Muscle of back (tissue), 11 donors: ENCODE data around the gene TMCC1. TPM values are rescaled to one million over a fixed set of nuclear protein-coding genes. Genes with fewer than 3 reads are reported as not detected.
"Not testable (repeated sequence)": the region's sequence is repeated elsewhere in the genome, so short reads cannot be mapped to it uniquely, and the experiment has no call there.

ENCODE experiments used
- DNase-seq, 3 donors: peaks; one replicate each; pipeline versions ENCODE4 v3.0.0 to v3.0.0-alpha.2; 2013
- polyA plus RNA-seq, 10 donors: library from polyadenylated mRNA; unstranded; fragments of 120-200 nt; gene quantifications; one replicate each; pipeline ENCODE4 v1.2.1, GENCODE V29; 2013; ENCODE audit not compliant: insufficient read length in 10 of 10

The TMCC1 gene
- polyA plus RNA-seq, 10 donors, result 26.5 to 40.0 (median 33.6) TPM

DNA sequence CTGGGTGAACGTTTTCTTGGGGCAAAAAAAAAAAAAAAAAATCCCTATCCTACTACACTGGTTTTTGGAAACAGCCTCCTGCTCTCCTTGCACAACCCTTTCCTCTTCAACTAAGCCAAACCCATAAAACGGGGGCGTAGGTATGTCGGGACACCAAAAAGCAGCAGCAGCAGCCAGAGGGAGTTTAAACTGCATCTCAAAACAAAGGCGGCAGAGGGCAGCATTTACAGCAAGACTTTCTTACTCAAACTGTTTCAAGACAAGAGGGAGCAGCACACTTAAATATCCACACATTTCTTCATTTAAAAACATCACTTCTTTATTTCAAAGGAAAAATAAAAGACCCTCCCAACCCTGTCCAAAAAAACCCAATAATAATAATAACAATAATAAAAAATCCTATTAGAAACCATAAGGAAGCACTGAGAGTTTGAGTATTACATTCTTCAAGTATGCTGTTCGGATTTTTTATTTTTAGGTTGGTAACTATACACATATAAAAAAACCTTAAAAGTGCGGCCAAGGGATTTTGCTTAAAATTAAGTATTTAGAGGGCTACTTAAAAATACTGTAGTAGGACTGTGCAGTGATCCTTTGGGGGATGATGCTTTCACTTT, 243.1 kb downstream of the TMCC1 start:
- peak; percentile 54 to 79 (median 63) for DNase-seq

DNA sequence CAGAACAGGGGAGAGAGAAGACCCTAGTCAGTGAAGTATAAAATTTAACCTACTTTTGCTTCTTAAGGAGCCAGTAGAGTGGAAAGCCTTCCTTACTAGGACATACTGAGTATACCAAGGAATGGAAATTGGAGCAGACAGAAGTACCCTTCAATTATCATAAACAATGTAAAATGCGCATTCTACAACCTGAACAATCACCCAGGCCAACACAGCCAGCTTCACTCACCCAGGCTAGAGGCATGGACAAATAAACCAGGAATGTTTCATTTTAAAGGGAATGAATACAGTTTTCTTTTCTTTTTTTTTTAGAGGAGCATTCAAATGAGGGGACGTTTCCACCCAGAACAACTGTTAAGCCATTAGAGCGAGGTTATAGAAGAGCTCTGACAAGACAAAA, 245.1 kb downstream of the TMCC1 start:
- no peak for DNase-seq

DNA sequence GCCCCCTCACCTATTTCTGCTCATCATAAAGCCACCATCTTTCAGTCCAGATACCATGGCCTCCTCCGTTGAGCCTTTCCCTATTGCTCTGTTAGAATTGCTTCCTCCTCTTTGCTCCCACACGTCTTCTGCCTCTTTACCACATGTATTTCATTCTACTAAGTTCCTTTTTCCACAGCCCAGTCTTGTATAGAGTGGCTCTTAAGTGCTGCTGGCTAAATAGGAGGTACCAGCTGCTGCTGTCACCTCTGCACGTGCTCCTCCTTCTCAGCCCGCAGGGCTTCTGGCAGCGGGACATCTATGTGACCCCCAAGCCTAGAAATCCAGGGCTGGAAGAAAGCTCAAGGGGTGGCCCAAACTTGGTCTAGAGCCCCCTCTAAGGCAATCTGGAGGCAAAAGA, 248.2 kb downstream of the TMCC1 start:
- DNase-seq, result no peak

DNA sequence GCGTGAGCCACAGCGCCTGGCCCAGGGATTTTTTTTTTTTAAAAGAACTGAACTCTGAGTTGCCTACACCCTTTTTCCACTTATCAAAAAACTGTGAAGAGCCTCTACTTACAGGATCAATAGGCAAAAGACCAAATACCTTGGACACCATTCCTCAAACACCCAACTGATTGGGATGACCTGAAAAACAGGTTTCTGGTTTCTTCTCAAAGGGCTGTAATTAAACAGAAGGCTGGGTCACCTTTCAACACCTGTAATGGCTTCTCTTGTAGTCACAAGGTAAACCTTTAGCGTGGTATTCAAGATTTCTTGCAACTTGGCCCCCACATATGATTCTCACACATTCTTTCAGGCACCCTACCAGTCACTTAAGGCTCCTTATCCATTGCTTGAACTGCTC, 248.7 kb downstream of the TMCC1 start:
- DNase-seq, result no peak

DNA sequence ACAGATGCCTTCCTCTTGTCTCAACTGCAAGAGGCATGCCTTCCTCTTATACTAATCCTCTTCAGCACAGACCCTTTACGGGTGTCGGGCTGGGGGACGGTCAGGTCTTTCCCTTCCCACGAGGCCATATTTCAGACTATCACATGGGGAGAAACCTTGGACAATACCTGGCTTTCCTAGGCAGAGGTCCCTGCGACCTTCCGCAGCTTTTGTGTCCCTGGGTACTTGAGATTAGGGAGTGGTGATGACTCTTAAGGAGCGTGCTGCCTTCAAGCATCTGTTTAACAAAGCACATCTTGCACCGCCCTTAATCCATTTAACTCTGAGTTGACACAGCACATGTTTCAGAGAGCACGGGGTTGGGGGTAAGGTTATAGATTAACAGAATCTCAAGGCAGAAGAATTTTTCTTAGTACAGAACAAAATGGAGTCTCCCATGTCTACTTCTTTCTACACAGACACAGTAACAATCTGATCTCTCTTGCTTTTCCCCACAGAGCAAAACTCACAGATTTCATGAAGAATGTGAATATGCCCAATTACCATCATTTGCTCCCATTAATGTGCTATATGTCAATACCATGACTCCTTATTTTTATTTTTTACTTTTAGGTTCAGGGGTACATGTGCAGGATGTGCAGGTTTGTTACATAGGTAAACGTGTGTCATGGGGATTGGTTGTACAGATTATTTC, 251.8 kb downstream of the TMCC1 start:
- not testable (repeated sequence) for DNase-seq

DNA sequence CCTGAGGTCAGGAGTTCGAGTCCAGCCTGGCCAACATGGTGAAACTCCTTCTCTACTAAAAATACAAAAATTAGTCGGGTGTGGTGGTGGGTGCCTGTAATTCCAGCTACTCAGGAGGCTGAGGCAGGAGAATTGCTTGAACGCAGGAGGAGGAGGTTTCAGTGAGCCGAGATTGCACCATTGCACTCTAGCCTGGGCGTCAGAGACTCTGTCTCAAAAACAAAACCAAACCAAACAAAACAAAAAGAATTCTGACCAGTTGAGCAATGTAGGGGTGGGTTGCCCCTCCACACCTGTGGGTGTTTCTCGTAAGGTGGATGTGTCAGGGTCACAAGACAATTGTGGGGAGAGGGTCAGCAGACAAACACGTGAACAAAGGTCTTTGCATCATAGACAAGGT, 252.5 kb downstream of the TMCC1 start:
- DNase-seq, result not testable (repeated sequence)

DNA sequence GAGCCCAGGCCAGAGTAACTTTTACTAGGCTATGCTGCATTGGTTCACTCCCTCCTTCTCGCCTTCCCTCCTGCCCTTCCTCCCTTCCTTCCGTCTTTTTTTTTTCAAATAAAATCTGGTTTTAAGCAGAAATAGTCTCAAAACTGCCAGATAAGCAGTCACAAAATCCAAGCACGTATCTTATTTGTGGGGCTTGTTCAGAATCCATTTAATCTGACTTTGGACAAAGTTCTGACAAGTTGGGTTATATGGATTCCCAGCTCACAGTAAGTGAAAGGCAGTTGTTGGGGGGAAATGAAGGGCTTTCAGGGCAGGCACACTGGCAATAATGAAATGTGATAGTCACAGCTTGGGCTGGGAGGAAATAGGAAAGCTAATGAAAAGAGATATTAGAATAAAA, 255.0 kb downstream of the TMCC1 start:
- DNase-seq, result no peak

DNA sequence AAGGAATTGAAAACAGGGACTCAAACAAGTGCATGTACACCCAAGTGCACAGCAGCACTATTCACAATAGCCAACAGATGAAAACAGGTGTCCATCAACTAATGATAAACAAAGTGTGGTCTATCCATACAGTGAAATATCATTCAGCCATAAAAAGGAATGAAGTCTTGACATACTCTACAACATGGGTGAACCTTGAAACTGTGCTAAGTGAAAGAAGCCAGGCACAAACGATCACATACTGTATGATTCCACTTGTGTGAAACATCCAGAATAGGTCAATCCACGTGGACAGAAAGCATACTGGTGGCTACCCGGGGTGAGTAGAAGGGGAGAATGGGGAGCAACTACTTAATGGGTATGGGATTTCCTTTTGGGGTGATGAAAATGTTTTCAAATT, 257.4 kb downstream of the TMCC1 start:
- DNase-seq, result no peak

DNA sequence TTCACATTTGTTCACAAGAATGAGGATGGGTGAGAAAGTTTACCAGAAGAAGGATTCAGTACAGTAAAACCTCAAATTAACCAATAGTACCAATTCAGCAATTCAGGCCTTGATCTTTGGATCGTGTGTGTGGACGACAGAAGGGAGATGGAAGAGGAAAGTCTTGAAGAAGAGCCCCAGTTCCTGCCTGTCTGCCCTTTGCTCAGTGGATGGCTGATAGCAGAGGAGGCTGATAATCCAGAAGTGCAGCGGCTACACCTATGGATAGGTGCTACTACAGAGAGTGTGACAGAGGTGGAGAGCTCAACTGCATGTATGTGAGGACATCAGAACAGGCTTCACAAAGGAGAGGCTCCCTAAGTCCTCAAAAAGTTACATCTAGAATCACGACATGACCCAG, 257.9 kb downstream of the TMCC1 start:
- DNase-seq, result no peak

DNA sequence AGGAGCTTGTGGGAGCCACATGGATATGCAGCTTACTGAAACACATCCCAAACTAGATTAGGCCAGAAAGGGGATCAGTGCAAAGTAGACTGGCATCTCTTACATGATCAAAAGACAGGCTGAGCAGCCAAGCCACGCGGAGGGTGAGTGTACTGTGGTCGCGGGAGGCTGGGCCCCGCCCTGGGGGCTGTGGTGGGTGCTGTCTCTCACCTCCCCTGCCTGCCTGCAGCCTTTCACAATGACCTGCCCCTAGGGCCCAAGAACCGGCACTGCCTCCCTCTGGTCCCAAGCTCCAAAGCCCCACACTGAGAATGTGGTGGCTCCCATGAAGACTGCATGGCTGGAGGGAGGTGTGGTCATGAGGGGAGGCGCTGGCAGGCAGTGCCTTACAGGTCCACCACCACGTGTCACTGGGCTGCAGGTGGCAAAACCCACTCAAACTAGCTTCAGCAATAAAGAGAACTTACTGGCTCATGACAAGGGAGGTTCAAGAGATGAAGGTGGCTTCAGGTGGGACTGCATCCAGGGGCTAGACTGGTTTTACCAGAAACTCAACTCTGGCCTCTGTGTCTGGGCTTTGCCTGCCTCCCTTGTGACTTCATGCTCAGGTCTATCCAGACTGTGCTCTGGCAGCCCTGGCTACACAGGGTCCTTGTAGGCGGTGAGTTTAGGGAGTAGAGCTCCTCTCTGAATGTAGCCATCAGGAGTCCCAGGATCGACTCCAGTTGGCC, 259.6 kb downstream of the TMCC1 start:
- DNase-seq, result no peak

DNA sequence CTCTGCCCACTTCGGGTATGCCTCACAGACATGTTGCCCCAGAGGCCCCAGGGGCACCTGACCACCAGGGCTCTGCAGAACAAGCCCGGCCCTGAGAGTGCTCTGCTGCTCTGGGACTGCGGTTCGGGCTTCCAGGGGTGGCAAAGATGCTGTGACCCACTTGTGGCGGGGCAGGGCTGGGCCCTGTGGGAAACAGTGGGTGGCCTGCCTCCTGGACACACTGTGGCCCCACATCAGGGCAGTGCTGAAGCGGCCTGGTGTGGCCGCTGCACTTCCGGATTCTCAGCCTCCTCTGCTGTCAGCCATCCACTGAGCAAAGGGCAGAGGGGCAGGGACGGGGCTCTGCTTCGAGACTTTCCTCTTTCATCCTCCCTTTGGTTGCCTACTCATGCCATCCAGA, 260.5 kb downstream of the TMCC1 start:
- DNase-seq, result no peak

DNA sequence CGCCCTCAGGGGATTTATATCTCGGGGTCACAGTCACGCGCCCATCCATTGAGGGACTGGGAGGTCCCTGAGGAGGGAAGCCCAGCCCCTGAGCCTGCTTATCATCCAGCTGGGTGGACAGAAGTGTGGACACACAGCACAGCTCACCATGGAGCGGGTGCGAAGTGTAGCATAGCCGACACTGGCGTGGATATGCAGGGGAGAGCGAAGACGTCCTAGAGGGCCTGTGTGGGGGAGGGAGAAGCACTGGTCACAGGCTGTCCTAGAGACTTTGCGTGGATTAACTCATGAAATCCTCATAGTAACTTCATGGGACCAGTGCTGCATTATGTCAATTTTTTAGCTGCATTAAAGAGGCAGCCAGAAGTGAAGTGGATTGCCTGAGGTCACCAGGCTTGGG, 261.0 kb downstream of the TMCC1 start:
- no peak for DNase-seq

DNA sequence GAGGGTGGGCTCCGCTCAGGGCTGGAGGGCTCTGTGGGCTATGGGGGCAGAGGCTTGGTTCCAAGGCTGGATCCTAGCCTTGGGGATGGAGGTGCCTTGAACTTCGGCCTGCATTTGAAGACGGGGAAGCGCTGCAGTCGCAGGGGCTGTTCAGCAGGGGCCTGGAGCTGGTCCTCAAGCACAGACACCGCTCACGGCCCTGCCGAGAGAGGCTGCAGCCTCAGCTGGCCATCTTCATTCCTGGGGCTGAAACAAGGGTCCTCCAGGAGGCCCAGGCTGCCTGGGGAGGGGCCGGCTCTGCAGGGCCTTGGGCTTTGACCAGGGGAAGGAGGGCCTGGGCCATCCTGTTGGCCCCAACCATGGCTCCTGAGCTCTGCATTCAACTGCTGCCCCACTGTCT, 261.5 kb downstream of the TMCC1 start:
- no peak for DNase-seq

DNA sequence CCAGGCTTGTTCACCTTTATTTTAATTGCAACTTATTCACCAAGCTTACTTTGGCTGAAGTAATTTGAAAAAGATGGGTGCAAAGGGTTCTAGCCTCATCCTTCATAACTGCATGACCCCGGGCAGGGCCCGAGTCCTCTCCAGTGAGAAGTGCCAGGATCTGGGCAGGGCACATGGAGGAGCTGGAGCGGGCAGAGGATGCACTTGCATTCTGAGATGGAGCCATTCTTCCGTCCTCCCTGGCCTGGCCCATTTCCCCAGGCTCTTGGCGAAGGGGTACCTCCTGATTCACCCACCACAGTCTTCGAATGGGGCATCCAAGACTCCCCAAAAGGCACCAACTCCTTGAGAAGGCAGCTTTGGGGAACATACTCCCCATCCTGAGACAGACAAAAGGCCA, 264.5 kb downstream of the TMCC1 start:
- DNase-seq, result no peak

DNA sequence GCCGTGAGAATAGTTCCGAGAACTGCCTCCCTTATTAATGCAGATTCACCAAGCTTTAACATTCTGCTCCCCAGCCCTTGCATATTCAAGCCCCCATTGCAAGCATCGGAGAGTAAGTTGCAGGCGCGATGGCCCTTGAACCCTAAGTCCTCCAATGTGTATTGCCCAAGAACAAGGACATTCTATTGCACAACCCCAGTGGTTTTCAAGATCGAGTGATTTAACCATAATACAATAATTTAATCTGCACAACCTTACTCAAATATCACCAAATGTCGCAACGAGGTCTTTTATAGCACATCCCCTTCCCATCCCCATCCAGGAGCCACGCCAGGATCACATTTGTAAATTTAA, 265.4 kb downstream of the TMCC1 start:
- no peak for DNase-seq

DNA sequence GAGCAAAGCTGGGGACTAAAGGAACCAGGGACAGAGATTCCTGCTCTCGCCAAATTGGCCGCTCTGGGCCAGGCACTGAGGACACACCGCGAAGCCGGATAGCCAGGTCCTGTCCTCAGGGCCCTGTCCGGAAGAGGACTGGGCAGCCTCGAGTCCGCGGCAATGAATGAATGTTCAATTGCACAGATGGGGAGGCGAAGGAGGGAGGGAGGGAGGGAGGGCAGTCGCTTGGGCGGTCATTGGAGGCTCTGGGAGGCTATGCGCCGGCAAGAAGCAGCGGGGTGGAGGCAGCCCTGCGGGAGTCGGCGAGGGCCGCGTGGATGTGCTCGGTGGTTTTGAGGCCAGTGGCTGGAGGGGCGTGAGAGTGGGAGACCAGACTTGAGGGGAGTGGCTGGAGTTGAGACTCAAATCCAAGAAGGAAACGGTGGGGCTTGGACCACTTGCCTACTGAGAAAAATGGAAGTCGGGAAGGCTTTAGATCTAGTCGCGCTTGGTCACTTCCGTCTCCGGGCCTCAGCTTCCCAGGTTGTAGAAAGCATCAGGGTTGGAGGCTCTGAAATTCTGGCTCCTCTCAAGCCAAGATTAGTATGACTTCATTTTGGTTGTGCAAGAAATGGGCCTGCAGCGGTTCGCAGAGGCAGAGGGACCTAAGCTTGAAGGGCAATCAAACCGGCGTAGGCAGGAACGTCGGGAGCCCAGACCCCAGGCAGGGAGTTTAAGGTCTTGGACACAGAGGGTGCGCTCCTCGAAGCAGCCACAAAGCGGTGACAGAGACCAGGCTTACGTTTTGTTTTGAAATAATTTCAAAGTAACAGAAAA, 266.0 kb downstream of the TMCC1 start:
- peak; percentile 77 to 95 (median 84) for DNase-seq

DNA sequence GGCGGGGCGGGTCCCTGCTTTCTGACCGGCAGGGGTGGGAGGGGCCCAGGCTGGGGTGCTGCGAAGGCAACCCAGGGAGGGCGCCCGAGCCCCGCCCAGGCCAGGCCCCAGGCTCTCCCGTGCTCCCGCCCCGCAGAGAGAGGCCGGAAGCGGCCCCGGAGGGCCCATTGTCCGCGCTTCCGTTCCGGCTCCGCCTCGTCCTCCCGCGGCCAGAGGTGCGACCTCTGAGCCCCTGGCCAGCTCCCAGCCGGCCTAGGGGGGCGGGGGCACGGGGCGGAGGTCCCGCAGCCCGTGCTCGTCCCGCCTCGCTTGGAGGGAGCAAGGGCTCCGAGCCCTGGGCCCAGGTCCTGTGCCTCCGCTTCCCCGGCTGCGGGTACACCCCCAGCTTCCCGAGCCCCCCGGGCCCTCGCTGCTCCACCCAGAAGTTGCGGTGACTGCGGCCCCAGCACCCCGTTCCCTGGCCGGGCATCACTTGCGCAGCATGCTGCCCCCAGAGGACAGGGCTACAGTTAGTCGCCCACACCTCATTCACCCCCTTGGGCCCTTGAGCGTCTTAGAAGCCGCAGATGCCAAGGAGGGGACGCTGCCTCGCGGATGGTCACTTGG, 266.7 kb downstream of the TMCC1 start:
- DNase-seq, result peak; percentile 69 to 92 (median 76)

DNA sequence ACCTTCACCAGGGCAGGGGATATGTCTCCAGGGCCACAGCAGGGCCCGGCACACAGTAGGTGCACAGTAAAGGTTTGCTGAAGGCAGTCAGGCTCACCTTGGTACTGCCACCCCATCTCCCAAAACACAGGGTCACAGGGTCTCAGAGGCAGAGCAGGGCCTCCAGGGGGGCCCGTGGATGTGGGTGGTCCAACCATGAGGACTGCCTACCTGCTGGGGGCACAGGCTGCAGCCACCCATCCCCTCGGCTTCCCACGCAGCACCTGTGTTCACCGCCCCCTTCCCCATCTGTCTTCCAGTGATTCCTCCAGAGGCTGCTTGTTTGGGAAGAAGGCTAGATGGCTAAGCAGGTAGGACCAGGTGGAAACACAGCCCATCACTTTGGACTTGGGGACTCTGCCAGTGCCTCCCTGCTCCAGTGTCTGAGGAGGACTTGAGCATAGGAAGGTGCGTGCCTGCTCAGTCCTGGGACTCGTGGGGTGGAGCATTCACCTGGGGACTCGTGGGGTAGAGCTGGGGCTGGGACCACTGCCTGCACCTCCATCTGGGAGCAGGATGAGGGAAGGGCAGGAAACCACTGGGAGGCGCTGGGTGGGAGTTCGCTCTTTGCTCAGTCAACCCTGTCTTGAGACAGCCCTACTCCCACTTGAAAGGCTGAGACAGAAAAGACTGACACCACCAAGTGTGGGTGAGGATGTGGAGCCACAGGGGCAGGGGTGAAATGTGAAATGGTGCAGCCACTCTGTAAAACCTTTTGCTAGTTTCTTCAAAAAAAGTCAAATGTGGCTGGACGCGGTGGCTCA, 268.2 kb downstream of the TMCC1 start:
- DNase-seq, result no peak

DNA sequence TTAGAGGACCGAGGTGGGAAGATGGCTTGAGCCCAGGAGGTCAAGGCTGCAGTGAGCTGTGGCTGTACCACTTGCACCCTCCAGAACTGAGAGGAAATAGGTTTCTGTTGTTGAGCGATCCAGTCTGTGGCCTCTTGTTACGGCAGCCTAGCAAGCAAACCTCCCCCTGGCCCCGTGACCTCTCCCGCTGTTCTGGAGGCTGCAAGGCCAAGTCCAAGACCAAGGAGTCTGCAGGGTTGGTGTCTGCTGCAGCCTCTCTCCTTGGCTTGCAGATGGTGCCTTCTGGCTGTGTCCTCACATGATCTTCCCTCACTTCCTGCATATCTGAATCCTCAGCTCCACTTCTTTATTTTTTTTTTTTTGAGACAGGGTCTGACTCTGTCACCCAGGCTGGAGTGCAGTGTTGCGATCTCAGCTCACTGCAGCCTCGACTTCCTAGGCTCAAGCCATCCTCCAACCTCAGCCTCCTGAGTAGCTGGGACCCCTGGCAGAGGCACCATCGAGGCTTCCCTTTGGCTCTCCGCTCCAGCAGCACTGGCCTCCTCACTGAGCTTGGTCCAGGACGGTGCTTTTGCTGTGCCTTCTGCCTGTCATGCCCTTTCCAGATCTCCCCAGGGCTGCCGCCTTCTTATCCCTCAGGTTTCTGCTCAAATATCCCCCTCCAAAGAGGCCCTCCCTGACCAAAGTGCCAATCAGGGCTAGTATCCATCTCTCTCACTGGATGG, 269.0 kb downstream of the TMCC1 start:
- DNase-seq, result peak in 1 of 3 donors; percentile 38

DNA sequence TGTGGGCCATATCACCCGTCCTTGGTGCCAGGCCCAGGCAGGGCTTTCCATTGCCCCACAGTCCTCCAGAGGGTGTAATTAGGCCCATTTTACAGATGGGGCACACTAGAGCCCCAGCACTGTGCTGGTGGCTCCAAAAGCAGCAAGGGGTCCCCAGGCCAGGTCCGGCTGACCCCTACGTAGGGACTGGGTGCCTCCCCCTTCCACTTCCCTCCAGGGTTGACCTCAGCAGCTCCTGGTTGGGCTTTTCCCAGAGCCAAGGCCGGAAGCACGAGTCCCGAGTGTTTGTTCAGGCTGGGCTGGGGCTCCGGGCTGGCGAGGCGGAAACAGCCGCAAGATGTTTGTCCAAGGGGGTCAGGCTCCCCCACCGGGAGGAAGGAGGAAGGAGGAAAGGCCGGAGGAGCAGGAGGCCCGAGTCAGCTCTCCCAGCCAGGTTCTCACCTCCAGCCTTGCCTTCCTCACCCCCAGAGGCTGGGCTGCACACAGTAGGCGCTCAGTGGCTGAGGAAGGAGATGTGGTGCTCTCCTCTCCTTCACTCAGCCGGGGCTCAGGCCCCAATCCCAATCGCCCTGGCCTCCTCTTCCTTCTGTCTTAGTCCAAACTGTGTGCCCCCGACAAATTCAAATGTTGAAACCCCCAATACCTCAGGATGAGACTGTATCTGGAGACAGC, 269.9 kb downstream of the TMCC1 start:
- DNase-seq, result peak in 1 of 3 donors; percentile 78
